Measurements from ENCODE around the gene EFNA5.
A peak's percentile ranks its signal among the peaks of the same experiment; 100 is the strongest.

EFNA5 gene

DNA sequence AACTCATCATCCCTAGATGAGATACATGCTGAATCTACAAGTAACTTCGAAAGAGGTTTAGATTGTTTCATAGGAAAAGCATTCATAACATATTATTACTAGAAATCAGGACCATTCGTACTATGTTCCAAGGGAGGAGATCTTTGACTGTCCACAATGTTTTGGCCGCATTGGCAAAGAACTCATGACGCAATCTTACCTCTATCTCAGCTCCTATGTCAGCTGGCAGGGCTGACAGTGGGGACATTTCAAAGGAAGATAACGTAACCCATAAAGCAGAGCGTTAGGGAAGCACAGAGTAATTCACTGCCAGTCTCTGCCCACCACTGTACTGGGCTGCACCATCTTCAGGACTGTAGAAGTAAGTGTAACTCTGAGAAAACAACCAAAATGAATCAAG is 69.7 kb downstream of the EFNA5 start:
- Histone ChIP-seq H3K4me3 (ENCODE audit: low read depth, low read length) (no peak overlapping the region), H3K4me1 (ENCODE audit: control insufficient read depth, insufficient read depth, low read length) (peaks cover 41% of the 10 kb centered on the region), H3K36me3 (ENCODE audit: control insufficient read depth in 2 of 2, insufficient read depth in 1 of 2, low read length in 2 of 2) (no peaks in the 10 kb centered on the region), H3K9me3 (ENCODE audit: control insufficient read depth, insufficient read depth, low read depth, low read length) (no peaks in the 10 kb centered on the region), H3K27ac (ENCODE audit: extremely low read depth, low read depth, low read length) (no peak overlapping the region)
- TF ChIP-seq, protein P1, sequence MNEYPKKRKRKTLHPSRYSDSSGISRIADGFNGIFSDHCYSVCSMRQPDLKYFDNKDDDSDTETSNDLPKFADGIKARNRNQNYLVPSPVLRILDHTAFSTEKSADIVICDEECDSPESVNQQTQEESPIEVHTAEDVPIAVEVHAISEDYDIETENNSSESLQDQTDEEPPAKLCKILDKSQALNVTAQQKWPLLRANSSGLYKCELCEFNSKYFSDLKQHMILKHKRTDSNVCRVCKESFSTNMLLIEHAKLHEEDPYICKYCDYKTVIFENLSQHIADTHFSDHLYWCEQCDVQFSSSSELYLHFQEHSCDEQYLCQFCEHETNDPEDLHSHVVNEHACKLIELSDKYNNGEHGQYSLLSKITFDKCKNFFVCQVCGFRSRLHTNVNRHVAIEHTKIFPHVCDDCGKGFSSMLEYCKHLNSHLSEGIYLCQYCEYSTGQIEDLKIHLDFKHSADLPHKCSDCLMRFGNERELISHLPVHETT (tag by site-specific recombination; IDR thresholded peaks at IDR 0.05), result no peak
- TF ChIP-seq REPIN1 (tag by site-specific recombination; IDR thresholded peaks at IDR 0.05; ENCODE audit: low read depth), result no peak
- TF ChIP-seq, protein P2, sequence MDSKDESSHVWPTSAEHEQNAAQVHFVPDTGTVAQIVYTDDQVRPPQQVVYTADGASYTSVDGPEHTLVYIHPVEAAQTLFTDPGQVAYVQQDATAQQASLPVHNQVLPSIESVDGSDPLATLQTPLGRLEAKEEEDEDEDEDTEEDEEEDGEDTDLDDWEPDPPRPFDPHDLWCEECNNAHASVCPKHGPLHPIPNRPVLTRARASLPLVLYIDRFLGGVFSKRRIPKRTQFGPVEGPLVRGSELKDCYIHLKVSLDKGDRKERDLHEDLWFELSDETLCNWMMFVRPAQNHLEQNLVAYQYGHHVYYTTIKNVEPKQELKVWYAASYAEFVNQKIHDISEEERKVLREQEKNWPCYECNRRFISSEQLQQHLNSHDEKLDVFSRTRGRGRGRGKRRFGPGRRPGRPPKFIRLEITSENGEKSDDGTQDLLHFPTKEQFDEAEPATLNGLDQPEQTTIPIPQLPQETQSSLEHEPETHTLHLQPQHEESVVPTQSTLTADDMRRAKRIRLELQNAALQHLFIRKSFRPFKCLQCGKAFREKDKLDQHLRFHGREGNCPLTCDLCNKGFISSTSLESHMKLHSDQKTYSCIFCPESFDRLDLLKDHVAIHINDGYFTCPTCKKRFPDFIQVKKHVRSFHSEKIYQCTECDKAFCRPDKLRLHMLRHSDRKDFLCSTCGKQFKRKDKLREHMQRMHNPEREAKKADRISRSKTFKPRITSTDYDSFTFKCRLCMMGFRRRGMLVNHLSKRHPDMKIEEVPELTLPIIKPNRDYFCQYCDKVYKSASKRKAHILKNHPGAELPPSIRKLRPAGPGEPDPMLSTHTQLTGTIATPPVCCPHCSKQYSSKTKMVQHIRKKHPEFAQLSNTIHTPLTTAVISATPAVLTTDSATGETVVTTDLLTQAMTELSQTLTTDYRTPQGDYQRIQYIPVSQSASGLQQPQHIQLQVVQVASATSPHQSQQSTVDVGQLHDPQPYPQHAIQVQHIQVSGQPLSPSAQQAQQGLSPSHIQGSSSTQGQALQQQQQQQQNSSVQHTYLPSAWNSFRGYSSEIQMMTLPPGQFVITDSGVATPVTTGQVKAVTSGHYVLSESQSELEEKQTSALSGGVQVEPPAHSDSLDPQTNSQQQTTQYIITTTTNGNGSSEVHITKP (tag by site-specific recombination; IDR thresholded peaks at IDR 0.05), result peak; percentile 44
- TF ChIP-seq ZBTB8A (tag by site-specific recombination; IDR thresholded peaks at IDR 0.05), result no peak
- peak; percentile 61 for TF ChIP-seq ZNF664 (tag by site-specific recombination; IDR thresholded peaks at IDR 0.05)
- peak; percentile 46; the same call in 1 of the 2 replicates for TF ChIP-seq ZNF600 (tag by site-specific recombination; IDR thresholded peaks at IDR 0.05)
- no peak for TF ChIP-seq BCL11B (tag by site-specific recombination; IDR thresholded peaks at IDR 0.05; ENCODE audit: low read depth)
- ChIA-PET CTCF (interaction anchor here (1.1 kb wide), 1 partner anchor 29 kb away, joined by 3 read pairs; no protein-coding TSS in a partner anchor), POLR2A (interaction anchor here (0.6 kb wide), 1 partner anchor 744 kb away, joined by 3 read pairs; no protein-coding TSS in a partner anchor)

DNA sequence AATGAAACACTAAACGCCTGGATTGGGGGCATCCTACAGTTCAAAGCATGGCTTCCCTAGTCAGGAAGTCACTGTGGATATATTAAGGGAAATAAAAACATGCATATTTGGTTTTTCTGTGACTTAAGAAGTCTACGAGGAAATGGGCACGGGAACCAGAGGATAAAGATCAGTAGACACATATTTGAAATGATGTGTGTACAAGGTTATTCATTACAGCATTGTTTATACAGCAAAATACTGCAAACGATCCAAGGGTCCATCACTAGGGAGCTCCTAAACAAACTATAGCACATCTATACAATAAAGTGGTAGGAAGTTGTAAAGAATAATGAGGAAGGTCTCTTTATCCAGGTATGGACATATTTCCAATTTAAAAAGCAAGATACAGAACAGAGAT is 71.8 kb downstream of the EFNA5 start:
- POLR2A ChIA-PET, result no interaction called here
- peaks cover 33% of the 10 kb centered on the region for H3K4me1 ChIP-seq (ENCODE audit: control insufficient read depth, insufficient read depth, low read length)
- CTCF ChIA-PET, result interaction anchor here (1.4 kb wide), 1 partner anchor 26 kb away, joined by 4 read pairs; no protein-coding TSS in a partner anchor

More for the DNA sequence above, 71.8 kb downstream of the EFNA5 start:
- Histone ChIP-seq H3K9me3 (ENCODE audit: control insufficient read depth, insufficient read depth, low read depth, low read length) (no peaks in the 10 kb centered on the region), H3K36me3 (ENCODE audit: control insufficient read depth in 2 of 2, insufficient read depth in 1 of 2, low read length in 2 of 2) (no peaks in the 10 kb centered on the region), H3K4me3 (ENCODE audit: low read depth, low read length) (no peak overlapping the region), H3K27ac (ENCODE audit: extremely low read depth, low read depth, low read length) (no peak overlapping the region)
- TF ChIP-seq ZNF529 (tag by site-specific recombination; IDR thresholded peaks at IDR 0.05; ENCODE audit: insufficient replicate concordance), result no peak
- 0 out of 2 replicates have a peak, but pooled peaks have one; percentile 12 for TF ChIP-seq IKZF3 (tag by site-specific recombination; IDR thresholded peaks at IDR 0.05)
- TF ChIP-seq ZBTB17 (tag by site-specific recombination; IDR thresholded peaks at IDR 0.05), result no peak
- TF ChIP-seq ZNF843 (tag by site-specific recombination; IDR thresholded peaks at IDR 0.05), result no peak
- no peak for TF ChIP-seq ZNF426 (tag by site-specific recombination; IDR thresholded peaks at IDR 0.05)
- TF ChIP-seq ZNF138 (tag by site-specific recombination; IDR thresholded peaks at IDR 0.05; ENCODE audit: borderline replicate concordance), result no peak
- TF ChIP-seq ZNF76 (tag by site-specific recombination; IDR thresholded peaks at IDR 0.05; ENCODE audit: borderline replicate concordance, low read depth), result no peak
- TF ChIP-seq, protein P3, sequence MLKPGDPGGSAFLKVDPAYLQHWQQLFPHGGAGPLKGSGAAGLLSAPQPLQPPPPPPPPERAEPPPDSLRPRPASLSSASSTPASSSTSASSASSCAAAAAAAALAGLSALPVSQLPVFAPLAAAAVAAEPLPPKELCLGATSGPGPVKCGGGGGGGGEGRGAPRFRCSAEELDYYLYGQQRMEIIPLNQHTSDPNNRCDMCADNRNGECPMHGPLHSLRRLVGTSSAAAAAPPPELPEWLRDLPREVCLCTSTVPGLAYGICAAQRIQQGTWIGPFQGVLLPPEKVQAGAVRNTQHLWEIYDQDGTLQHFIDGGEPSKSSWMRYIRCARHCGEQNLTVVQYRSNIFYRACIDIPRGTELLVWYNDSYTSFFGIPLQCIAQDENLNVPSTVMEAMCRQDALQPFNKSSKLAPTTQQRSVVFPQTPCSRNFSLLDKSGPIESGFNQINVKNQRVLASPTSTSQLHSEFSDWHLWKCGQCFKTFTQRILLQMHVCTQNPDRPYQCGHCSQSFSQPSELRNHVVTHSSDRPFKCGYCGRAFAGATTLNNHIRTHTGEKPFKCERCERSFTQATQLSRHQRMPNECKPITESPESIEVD (tag by site-specific recombination; IDR thresholded peaks at IDR 0.05), result peak; percentile 39; the same call in 1 of the 2 replicates
- no peak for TF ChIP-seq YY1 (tag by site-specific recombination; IDR thresholded peaks at IDR 0.05)
- TF ChIP-seq, protein P4, sequence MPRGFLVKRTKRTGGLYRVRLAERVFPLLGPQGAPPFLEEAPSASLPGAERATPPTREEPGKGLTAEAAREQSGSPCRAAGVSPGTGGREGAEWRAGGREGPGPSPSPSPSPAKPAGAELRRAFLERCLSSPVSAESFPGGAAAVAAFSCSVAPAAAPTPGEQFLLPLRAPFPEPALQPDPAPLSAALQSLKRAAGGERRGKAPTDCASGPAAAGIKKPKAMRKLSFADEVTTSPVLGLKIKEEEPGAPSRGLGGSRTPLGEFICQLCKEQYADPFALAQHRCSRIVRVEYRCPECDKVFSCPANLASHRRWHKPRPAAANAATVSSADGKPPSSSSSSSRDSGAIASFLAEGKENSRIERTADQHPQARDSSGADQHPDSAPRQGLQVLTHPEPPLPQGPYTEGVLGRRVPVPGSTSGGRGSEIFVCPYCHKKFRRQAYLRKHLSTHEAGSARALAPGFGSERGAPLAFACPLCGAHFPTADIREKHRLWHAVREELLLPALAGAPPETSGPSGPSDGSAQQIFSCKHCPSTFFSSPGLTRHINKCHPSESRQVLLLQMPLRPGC (tag by site-specific recombination; IDR thresholded peaks at IDR 0.05), result no peak
- no peak for TF ChIP-seq KLF8 (tag by site-specific recombination; IDR thresholded peaks at IDR 0.05)
- TF ChIP-seq ZBTB48 (tag by site-specific recombination; IDR thresholded peaks at IDR 0.05), result no peak
- no peak for TF ChIP-seq ZNF521 (tag by site-specific recombination; IDR thresholded peaks at IDR 0.05)

Measured in HEK293 (cell line).